ENCODE data around the gene NUTM1. TPM values are rescaled to one million over a fixed set of nuclear protein-coding genes. Genes with fewer than 3 reads are reported as not detected.
A peak's percentile ranks its signal among the peaks of the same experiment; 100 is the strongest.
"Not testable (repeated sequence)": the region's sequence is repeated elsewhere in the genome, so short reads cannot be mapped to it uniquely, and the experiment has no call there.

The NUTM1 gene
- total RNA-seq, 1 donor from 2014 or later: not detected

DNA sequence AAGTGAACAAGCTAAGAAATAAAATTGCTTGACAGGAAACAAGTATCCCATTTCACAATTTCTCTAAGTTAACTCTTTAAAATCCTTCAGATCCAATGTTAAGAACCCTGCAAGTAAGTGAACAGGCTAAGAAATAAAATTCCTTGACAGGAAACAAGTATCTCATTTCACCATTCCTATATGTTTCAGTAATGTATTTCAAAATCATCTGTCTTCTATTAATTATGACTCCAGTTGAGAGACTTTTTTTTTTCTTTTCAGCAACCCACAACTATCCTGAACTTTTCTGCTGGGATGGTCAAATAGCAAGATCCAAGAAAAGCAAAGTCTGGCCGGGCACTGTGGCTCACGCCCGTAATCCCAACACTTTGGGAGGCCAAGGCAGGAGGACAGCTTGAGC is 3.2 kb upstream of the NUTM1 start:
- TF ChIP-seq, protein P1, sequence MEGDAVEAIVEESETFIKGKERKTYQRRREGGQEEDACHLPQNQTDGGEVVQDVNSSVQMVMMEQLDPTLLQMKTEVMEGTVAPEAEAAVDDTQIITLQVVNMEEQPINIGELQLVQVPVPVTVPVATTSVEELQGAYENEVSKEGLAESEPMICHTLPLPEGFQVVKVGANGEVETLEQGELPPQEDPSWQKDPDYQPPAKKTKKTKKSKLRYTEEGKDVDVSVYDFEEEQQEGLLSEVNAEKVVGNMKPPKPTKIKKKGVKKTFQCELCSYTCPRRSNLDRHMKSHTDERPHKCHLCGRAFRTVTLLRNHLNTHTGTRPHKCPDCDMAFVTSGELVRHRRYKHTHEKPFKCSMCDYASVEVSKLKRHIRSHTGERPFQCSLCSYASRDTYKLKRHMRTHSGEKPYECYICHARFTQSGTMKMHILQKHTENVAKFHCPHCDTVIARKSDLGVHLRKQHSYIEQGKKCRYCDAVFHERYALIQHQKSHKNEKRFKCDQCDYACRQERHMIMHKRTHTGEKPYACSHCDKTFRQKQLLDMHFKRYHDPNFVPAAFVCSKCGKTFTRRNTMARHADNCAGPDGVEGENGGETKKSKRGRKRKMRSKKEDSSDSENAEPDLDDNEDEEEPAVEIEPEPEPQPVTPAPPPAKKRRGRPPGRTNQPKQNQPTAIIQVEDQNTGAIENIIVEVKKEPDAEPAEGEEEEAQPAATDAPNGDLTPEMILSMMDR (IDR thresholded peaks at IDR 0.05; ENCODE audit: insufficient read depth, low read length, poor library complexity, severe bottlenecking): no peak
- Histone ChIP-seq H3K36me3 (ENCODE audit: control insufficient read depth, insufficient read depth, low read length) (no peaks in the 10 kb centered on the region), H3K4me3 (ENCODE audit: low read depth, low read length) (no peak overlapping the region), H3K27me3 (ENCODE audit: control insufficient read depth, insufficient read depth, low read length) (no peaks in the 10 kb centered on the region)
- DNase-seq (ENCODE audit: low read depth): no peak

DNA sequence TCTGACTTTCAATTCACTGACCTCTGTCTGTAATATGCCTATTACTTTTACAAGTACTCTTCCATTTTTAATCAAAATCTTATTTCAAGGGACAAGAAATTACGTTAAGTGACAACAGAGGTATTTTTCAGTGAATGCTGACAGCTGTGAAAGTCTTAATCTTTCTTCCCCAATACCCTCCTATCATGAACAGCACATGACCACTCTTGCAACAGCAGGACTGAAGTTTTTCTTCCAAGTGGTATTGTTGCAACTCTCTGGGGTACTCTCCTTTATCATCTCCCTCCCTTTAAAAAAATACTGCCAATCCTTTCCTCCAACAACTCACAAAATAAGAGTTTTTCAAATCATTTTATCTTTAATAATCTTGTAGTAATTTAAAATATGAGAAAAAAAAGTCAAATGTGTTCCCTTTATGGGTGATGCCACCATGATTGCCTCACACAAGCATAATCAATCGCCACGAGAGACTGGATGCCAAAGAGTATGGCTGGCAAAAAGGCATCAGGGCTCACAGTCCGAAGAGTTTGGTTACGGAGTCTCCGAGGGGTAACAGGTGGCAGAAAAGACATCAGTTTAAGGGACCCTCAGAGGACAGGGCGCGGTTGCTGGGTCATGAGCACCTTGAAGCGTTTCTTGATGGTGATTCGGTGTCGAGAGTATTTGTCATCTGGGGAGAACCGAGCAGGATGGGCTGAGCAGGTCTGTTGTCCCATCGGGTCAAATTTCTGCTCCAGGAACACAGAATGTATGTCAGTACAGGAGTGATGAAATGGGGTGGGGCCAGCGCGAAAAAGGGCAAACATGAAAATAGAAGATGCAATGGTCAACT is 1.5 kb upstream of the NUTM1 start:
- DNase-seq (ENCODE audit: low read depth): no peak
- peak overlapping the region; percentile 65 for H3K4me3 ChIP-seq (ENCODE audit: low read depth, low read length)
- TF ChIP-seq, protein P1 (IDR thresholded peaks at IDR 0.05; ENCODE audit: insufficient read depth, low read length, poor library complexity, severe bottlenecking): no peak
- H3K27me3 ChIP-seq (ENCODE audit: control insufficient read depth, insufficient read depth, low read length): no peaks in the 10 kb centered on the region
- H3K36me3 ChIP-seq (ENCODE audit: control insufficient read depth, insufficient read depth, low read length): no peaks in the 10 kb centered on the region

DNA sequence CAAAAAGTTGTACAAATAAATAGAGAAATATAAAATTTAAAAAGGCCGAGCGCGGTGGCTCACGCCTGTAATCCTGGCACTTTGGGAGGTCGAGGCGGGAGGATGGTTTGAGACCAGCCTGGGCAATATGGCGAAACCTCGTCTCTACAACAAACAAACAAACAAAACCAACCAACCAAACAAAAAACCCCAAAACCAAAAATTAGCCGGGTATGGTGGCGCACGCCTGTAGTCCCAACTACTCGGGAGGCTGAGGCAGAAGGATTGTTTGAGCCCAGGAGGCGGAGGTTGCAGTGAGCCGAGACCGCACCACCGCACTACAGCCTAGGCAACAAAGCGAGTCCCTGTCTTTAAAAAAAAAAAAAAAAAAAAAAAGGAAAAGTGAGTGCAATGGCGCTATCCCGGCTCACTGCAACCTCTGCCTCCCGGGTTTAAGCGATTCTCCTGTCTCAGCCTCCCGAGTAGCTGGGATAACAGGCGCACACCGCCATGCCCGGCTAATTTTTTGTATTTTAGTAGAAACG is 840 bp upstream of the NUTM1 start:
- not testable (repeated sequence) for DNase-seq (ENCODE audit: low read depth); H3K27me3 ChIP-seq (ENCODE audit: control insufficient read depth, insufficient read depth, low read length); H3K36me3 ChIP-seq (ENCODE audit: control insufficient read depth, insufficient read depth, low read length)
- peak overlapping the region; percentile 65 for H3K4me3 ChIP-seq (ENCODE audit: low read depth, low read length)

DNA sequence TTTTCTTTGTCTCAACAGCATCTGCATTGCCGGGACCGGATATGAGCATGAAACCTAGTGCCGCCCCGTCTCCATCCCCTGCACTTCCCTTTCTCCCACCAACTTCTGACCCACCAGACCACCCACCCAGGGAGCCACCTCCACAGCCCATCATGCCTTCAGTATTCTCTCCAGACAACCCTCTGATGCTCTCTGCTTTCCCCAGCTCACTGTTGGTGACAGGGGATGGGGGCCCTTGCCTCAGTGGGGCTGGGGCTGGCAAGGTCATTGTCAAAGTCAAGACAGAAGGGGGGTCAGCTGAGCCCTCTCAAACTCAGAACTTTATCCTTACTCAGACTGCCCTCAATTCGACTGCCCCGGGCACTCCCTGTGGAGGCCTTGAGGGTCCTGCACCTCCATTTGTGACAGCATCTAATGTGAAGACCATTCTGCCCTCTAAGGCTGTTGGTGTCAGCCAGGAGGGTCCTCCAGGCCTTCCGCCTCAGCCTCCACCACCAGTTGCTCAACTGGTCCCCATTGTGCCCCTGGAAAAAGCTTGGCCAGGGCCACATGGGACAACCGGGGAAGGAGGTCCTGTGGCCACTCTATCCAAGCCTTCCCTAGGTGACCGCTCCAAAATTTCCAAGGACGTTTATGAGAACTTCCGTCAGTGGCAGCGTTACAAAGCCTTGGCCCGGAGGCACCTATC is 5.0 kb downstream of the NUTM1 start:
- H3K4me3 ChIP-seq (ENCODE audit: low read depth, low read length): no peak overlapping the region
- DNase-seq (ENCODE audit: low read depth): no peak
- TF ChIP-seq, protein P1 (IDR thresholded peaks at IDR 0.05; ENCODE audit: insufficient read depth, low read length, poor library complexity, severe bottlenecking): no peak
- no peaks in the 10 kb centered on the region for H3K27me3 ChIP-seq (ENCODE audit: control insufficient read depth, insufficient read depth, low read length)
- H3K36me3 ChIP-seq (ENCODE audit: control insufficient read depth, insufficient read depth, low read length): no peaks in the 10 kb centered on the region

DNA sequence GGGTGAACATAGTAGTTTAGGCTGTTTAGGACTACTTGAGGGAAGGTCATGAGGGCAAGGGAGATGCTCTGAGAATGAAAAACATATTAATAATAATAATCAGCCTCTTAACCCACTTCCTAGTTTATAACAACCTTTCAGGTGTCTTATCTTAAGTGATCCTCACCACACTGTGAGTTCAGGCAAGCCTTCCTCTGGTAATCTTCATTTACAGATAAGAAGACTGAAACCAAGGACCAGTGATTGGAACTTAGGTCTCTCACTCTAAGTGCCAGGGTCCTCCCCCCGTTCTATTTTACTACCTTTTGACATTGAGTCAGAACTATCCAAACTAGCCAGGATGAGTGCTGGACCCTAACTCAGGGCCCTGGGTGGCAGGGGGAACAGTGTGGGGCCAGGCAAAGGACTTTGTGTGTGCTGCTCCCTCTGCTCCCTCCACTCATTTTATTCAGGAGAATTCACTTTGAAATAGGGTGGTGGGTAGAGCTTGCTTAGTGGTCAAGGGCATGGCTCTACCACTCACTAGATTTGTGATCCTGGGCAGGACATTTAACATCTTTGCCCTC is 5.7 kb downstream of the NUTM1 start:
- no peak overlapping the region for H3K4me3 ChIP-seq (ENCODE audit: low read depth, low read length)
- TF ChIP-seq, protein P1 (IDR thresholded peaks at IDR 0.05; ENCODE audit: insufficient read depth, low read length, poor library complexity, severe bottlenecking): no peak
- no peak for DNase-seq (ENCODE audit: low read depth)
- H3K36me3 ChIP-seq (ENCODE audit: control insufficient read depth, insufficient read depth, low read length): no peaks in the 10 kb centered on the region
- H3K27me3 ChIP-seq (ENCODE audit: control insufficient read depth, insufficient read depth, low read length): no peaks in the 10 kb centered on the region

DNA sequence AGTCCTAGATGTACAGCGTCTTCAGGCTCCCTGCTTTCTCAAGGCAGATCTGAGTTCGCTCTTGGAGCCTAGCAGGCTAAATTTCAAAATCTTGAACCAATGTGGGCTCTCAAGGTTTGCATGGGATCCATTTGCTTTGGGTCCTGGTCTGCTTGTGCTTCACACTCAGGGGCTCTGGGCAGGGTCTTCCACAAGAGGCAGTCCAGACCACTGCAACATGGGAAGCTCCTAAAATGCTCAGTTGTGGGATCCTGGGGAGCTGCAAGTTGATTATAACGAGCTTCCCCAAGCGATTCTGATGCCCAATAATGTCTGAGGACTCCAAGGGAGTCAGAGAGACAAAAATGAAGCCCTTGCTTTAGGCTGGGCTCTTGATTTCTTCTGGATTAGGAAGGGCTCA is 6.7 kb downstream of the NUTM1 start:
- Histone ChIP-seq H3K27me3 (ENCODE audit: control insufficient read depth, insufficient read depth, low read length) (no peaks in the 10 kb centered on the region), H3K36me3 (ENCODE audit: control insufficient read depth, insufficient read depth, low read length) (no peaks in the 10 kb centered on the region), H3K4me3 (ENCODE audit: low read depth, low read length) (no peak overlapping the region)
- no peak for DNase-seq (ENCODE audit: low read depth)
- TF ChIP-seq, protein P1 (IDR thresholded peaks at IDR 0.05; ENCODE audit: insufficient read depth, low read length, poor library complexity, severe bottlenecking): no peak

DNA sequence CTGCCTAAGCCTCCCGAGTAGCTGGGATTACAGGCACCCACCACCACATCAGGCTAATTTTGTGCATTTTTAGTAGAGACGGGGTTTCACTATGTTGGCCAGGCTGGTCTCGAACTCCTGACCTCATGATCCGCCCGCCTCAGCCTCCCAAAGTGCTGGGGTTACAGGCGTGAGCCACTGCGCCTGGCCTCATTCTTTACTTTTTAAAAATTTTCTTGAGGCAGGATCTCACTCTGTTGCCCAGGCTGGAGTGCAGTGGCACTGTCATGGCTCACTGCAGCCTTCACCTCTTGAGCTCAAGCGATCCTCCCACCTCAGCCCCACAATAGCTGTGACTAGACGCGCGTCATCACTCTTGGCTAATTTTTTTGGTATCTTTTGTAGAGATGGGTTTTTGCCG is 9.9 kb downstream of the NUTM1 start:
- H3K4me3 ChIP-seq (ENCODE audit: low read depth, low read length); H3K27me3 ChIP-seq (ENCODE audit: control insufficient read depth, insufficient read depth, low read length); DNase-seq (ENCODE audit: low read depth); H3K36me3 ChIP-seq (ENCODE audit: control insufficient read depth, insufficient read depth, low read length): not testable (repeated sequence)
